NCI-H345 treated with DMSO at 0.1 percent for 48 hours (cell line): ENCODE measurements around the gene PRKCB.

Experiments used
- DNase-seq: peaks from one replicate; lab custom pipeline; 2025; ENCODE audit not compliant: unreplicated experiment; lab: John Stamatoyannopoulos, UW

PRKCB gene

DNA sequence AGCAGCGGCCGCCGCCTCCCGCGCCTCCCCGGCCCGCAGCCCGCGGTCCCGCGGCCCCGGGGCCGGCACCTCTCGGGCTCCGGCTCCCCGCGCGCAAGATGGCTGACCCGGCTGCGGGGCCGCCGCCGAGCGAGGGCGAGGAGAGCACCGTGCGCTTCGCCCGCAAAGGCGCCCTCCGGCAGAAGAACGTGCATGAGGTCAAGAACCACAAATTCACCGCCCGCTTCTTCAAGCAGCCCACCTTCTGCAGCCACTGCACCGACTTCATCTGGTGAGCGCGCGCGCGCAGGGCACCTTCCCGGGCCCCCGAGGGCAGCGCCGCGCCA lies 258 bp downstream of the PRKCB start:
- DNase-seq, result no peak

DNA sequence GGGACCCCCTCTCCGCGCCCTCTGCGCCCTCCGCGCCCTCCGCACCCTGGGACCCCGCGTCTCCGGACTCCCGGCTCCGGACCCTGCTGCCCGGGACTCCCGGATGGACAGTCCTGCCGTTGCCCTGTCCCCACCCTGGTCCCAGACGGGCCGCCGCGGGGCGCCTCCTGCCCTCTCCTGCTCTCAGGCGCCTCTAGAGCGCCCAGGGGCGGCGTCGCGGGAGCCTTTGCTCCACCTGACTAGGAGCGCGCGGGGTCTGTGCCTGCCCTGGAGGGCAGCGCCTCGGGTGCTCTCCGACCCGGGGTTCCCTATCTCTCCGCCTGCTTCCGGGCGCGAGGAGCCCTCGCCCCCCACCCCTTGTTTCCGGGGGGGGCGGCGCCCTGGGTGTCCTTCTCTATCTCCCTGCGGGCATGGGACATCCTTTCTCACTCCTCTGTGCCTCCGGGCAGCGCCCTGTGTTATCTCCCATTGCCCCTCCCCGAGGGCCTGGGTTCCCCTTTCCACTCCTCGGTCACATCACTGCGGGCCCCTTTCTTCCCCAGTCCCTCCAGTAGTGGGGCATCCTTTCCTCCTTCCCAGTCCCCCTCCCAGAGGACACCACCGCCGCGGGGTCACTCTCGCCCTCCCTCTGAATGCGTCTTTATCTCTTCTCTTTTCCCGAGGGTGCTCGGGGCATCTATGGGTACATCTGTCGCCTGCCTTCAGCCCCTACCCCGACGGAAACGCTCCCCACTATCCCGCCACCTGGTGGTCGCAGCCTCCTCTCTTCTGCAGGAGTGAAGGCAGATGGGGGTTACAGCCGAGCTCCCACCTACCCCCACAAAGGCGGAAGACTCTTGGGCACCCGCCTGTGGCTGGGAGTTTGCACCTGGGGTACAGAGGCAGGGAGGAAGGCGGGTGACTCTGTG lies 875 bp downstream of the PRKCB start:
- DNase-seq, result no peak

DNA sequence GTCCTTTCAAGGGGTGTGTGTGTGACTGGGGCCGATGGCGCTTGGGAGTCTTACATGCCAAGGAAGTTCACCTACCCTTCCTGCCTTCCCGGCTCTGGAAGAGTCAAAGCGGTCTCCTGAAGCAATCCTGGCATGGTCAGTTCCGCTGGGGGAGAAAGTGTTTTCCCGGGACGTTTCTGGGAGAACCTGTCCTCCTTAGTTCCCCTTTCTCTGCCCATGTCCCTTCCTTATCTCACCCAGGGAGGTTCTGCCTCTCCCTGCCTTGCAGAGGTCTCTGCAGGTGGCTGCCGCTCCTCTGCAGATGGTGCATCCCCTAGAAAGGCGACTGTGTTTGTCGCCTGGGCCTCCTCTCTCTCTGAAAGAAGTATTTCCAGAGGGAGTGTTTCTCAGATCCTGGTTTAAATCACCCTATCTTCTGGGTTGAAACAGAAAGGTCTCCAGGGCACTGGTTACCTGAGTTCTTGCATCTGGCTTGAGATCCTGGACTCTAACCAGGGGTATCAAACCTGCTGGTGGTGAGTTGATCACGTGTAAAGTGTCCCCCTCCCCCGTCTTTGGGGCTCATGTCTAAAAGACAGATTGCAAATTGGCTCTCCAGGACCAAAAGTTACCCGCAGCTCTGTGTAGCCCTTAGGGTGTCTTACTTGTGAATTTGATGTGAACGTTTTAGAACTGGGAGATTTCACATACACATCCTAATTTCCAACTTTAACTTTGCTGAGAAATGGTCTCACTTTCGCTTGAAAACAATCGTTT lies 1.9 kb downstream of the PRKCB start:
- no peak for DNase-seq

DNA sequence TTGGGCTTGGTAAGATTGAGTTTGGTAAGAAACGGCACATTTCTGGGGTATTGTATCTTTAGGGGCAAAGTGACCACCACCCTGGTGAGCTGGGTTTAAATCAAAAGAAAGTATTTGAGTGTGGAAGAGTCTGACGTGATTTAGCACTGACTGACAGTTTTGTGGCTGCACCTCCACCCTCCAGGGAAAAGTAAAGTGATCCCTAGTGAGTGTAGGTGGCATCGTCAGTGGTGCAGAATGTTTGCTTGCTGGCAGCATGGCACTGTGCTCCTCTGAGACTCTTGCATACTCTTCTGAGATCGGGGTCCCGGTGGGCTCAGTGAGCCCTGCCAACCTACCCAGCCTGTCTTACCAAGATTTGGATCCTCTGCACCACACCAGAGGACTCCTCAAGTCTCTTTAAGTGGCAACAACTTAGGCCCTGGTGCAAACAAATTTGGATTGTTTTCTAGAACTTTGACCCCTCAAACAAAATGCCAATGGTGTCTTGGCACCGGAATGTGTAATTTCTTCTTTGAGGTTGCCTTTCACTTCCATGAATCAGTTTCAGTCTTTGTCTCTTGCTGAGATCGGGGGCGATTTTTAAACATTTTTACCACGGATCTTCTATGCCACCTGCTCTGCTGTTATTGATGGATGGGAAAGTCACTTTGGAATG lies 2.8 kb downstream of the PRKCB start:
- DNase-seq, result no peak

DNA sequence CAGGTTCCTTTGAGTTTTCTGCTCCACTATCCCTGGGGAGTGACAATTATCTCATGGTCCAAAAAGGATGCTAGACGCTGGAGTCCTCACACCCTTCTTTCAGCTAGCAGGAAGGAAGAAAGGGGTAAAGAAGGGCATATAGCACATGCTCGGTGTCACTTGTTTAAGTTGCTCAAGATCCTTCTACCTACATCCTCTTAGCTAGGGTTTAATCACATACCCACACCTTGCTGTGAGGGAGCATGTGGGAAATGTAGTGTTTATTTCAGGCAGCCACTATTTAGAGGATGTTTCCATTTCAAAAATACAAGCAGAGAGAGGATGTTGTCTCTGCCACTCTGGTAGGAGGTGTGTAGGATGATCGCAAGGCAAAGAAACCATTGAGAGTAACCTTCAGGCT lies 4.5 kb downstream of the PRKCB start:
- no peak for DNase-seq

DNA sequence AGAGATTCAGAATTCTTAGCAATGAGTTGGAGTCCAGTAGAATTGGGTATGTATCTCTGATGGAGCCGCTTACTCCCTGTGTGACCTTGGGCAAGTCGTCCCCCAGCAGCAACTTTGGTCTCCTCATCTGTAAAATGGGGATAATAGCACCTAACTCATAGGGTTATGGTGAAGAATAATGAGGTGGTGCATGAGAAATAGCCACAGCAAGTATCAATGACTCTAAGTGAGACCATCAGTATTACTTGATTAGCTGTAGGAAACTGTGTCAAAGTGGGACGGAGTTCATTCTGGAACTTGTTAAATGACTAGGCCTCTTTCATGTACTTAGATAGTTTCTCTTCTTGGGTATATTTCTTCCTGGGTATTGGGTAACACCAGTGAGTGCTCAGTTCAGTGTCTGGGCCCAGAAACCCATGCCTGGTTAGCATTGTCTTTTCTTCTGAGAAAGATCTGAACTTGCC lies 6.4 kb downstream of the PRKCB start:
- DNase-seq, result no peak

DNA sequence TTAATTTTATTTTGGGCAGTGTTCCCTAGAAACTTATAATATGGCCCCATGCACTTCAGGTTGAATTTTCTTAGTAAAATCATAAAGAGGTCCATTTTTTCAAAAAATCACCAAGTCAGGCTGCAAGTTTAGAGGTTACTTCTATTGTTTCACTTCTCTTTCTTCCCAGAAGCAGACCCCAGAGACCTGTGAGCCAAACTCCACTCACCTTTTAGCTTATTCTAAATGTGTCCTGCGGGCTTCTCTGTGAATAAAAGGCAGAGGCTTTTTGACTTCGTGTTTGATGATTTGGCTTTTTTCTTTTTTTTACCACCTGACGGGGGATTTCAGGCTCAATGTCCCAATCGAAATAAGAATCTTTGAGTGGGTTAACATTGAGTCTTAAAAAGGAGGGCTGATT lies 7.4 kb downstream of the PRKCB start:
- DNase-seq, result no peak

DNA sequence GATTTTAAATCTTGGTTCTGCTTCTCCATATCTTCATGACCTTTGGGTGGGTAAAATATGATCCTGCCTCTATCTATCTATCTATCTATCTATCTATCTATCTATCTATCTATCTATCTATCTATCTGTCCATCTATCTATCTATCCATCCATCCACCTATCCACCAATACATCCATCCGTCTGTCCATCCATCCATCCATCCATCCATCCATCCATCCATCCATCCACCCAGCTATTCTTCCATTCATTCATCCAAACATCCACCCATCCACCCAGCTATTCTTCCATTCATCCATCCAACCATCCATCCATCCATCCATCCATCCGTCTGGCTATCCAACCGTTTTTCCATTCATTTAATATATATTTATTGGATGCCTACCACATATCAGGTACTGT lies 11.5 kb downstream of the PRKCB start:
- DNase-seq, result no peak

DNA sequence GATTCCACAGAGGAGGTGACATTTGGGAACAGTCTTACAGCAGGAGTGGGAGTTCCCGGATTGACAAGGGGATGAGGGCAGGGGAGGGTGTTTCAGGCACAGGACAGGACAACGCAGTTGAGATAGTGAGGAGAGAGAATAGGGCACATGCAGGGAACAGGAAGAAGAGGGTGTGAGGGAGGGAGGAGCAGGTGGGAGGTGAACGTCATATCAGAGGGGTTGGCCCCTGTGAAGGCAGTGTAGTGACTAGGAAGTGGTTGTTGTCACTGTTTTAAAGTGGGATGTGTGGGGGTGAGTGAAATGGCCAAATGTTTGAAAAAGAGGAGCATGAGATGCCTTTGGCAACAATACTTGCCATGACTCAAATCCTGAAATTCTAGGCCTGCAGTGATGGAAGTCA lies 12.2 kb downstream of the PRKCB start:
- DNase-seq, result no peak

DNA sequence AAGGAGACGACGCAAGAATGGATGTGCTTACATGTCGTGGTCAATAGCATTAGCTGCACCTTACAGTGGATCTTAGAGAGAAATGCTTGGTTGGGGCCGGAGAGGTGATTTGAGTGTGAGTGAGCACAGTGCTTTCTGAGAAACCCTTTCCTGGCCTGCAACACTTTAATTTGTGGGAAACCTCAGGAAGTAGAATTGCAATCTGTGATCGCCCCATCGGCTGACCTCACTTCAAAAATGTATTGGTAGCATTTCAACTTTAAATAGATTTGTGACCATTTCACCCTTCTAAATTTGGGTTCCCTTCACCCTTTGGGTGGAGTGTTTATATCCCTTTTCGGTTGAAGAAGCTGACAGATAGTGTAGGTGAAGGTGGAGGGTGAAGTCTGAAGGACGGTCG lies 13.2 kb downstream of the PRKCB start:
- no peak for DNase-seq

DNA sequence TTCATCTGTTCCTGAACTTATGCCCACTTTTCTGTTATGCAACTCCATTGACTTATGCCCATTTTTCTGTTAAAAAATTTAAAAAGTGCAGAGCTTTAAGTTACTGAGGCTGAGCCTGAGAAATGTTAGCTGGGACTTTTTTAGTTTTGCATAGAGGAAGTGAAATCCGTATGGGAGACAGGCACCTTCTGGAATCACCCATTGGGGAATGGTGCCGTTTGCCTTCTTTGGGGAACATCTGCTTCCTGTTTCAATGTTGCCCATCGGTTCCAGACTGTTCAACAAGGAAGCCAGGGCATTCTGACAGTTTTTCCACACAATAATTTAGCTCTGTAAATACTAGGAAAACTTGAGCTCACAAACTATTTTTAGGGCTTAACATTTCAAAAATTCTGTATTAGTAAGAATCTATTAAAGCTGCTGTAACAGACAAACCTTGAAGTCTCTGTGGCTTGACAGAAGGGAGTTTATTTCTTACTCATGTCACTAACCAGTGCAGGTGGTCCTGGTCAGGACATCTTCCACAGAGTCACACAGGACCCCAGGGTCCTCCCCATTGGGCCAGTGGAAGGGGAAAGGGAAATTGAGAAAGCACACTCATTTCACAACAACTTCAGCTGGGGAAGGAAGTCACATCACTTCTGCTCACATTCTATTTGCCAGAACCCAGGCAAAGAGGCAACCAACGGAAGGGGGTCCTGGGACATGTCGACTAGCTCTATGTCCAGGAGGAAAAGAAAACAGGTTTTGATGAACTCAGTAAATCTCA lies 17.2 kb downstream of the PRKCB start:
- no peak for DNase-seq

DNA sequence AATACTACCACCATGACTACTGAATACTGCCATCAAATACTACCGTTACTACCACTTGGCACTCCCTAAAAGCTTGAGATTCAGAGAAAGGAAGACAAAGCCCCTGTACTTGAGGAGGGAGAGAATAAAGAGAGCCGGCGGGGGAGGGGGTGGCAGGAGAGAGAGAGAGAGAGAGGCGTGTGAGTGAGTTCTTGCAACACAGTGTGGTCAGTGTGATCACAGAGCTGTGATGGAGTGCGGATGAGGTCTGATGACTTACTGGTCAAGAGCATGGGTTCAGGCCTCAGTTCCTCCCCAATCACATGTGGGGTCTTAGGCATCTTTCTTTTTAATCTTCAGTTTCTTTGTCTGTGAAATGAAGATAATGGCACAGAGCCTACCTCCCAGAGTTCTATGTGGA lies 19.2 kb downstream of the PRKCB start:
- no peak for DNase-seq

DNA sequence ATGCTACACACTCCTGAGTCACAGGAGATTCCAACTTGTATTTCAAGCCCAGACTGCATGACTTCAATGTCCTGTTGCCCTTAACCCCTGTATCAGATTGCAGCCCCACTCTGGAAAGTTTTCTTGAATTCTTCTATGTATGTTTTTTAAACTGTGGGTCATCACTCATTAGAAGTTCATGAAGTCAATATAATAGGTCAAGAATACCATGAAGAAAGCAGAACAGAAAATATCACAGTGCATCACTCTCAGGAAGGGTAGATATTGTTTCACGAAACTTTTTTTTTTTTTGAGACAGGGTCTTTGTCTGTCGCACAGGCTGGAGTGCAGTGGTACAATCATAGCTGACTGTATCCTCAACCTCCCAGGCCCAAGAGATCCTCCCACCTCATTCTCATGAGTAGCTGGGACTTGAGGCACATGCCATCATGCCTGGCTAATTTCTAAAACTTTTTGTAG lies 20.5 kb downstream of the PRKCB start:
- no peak for DNase-seq

DNA sequence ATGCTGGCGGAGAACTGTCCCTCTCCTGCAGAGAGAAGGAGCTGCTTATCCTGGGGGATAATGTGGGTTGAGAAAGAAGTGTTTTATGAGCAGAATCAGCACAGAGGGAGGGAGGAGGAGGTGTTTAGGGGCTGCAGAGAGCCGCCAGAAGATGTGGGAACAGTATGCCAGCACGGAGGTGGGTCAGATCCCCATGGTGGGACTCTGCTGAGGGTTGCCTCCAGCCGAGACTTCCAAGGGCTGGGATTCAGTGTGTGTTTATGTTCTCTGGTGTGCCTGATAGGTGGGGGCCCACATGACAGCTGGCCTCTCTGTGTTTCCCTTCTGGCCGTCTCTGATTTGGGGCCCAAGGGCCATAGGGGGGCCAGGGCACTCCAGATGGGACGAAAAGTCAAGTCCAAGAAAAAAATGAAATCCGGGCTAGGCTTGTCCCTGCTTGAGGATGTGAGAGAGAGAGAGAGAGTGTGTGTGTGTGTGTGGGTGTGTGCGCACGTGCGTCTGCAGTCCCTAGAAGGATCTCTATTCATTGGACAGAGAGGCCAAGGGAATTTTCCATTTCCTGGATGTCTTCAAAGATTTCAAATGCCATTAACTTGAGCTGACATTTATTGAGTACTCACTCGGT lies 21.6 kb downstream of the PRKCB start:
- DNase-seq, result no peak

DNA sequence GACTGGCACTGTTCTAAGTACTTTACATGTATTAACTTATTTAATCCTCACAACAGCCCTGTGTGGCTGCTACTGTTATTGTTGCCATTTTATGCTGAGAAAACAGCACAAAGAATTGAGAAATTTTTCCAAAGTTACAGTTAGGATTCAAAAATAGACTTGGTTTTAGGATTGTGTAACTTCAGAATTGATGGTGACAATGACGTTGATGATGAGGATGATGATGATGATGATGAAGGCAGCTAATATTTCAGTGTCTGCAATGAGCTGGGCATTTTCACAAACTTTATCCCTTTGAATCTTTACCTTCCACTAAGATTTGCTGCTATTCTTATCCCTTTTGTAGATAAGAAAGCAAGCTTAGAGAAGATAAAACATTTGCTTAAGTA lies 22.1 kb downstream of the PRKCB start:
- no peak for DNase-seq

DNA sequence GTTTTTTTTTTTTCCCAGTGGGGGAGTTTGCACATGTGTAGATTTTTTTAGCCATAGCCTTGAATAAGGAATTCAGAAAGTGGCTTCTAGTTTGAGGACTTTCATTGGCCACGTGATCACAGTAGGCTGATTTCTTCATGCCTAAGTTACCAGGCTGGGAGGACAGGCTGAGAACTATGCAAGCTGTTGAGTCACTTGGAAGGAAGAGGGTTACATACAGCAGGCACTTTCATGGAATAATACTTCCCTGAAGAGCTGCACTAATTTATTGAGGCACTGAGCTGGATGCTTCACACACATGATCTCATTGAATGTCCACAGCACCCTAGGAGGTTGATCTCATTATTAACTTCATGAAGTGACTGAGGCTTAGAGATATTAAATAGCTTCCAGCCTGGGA lies 22.8 kb downstream of the PRKCB start:
- DNase-seq, result no peak

DNA sequence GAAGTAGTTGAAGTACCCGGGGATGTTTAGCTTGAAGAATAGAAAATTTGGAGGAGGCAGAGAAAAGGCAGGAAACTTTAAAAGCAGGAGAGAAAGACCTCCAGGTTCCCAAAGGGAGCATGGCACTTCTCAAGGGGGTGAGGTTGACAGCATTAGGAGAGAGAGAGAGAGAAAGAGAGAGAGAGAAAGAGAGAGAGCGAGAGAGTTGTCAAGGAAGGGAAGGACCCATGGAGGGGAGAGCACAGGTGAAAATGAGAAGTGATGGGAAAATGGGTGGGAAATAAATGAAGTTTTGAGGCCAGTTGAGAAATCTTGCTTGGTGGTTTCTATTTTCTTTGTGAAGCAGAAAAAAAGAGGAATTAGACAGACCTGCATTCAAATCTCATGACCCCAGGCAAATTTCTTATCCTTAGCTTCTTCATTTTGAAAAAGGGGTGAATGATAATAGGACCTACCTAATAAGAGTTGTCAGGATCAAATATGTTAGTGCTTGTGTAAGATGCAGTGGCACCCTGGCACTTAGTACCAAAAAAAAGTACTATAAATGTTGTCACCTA lies 24.0 kb downstream of the PRKCB start:
- DNase-seq, result no peak

DNA sequence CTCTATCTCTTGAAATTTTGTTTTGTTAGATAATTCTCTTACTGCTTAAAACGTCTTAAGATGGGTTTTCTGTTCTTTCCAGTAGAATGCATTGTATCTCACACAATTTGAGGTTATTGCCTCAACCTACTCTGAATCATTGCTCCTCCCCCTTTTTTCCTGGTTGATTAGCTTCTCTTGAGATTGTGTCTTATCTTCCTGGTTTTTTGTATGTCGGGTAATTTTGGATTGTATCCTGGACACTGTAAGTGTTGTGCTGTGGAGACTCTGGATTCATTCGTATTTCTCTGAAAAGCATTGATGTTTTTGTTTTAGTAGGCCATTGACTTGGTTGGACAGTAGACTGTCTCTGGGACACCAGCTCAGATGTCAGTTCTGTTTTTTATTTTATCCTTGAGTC lies 26.1 kb downstream of the PRKCB start:
- no peak for DNase-seq

DNA sequence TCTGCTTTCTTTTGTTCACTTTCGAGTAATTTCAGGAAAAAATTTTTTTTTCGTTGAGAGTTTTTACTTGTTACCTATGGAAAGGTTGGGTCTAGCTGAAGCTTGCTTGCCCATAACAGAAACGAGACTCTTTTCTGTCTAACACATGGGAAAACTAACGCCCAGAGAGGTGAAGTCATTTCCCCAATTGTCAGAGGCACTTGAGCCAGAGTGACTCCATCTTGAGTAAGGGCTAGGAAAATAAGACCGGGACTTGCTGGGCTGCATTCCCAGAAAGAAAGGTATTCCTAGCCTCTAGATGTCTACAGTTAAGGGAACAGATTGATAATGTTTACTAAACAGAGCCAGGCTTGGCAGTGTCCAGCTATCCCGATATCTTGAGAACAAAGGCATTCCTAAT lies 26.8 kb downstream of the PRKCB start:
- no peak for DNase-seq
